GM21825 (cell line): ENCODE measurements around the gene ARHGAP8.

Source experiments
- ATAC-seq: cut with Tn5 transposase; IDR thresholded peaks from one replicate; pipeline ENCODE4 v1.9.1; 2021; ENCODE audit warnings: mild to moderate bottlenecking, moderate library complexity; ENCODE audit not compliant: unreplicated experiment

ARHGAP8 gene

DNA sequence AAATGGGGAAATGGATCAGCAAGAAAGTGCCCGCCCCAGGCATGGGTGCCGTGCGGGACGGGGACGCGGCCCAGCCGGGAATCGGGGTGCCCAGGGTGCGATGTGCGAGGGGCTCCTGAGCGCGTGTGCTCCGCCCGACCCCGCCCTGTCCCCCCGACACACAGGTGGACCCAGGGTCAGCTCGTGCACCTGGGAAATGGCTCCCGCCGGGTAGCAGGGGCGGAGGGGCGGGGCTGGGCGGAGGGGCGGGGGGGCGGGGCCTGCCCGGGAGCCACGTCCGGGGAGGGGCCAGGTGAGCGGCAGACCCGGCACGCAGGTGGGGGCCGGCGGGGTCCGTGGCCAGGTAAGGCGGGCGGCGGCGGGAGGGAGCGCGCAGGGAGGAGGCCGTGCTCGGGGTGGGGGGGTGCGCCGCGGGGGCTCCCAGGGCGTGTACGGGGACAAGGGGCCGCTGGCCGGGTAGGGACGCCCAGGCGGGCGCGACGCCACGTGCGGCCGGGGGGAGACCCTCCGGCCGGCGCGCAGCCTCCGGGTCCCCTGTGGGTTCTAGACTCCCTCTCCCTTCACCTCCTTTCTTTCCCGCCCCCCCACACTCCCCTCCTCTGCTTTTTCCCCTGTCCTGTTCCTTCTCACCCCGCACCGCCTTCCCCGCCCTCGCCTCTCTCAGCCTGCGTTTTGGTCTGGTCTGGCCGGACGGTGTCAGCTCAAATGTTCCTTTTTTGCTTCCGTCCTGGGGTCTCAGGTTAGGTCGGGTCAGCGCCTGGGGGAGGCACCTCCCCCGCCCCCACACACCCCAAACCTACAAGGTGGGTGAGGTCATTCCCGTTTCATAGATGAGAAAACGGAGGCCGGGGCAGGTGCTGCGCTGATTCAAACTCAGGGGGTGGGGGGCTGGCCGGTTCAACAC is at the start of gene ARHGAP8:
Gene ARHGAP8 (plus strand): TSS at position 291 of the 904 bp plus-strand sequence. CDS start 33,953 bp downstream, outside the sequence.
- no peak for ATAC-seq

DNA sequence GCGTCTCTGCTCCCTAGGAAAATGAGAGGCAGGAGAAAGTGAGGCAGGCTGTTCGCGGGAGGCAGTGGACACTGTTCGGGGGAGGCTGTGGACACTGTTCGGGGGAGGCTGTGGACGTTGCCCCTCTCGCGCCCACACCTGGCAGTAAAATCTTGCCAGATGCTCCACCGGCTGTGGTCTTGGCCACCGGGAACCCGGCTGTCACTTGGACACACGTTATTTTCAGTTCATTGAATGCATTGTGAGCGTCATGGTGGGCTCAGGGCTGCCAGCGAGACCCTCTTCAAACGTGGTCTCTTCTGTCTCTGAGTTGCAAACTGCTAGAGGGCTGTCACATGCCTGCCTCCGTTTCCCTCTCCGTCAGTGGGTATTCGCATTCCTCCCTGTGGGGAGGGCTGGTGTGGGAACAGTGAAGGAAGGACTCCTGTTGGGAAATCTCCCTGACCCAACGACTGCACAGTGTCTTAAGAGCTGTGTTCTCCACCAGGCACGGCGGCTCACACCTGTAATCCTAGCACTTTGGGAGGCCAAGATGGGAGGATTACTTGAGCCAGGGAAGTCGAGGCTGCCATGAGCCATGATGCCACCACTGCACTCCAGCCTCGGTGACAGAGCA is 49.0 kb upstream of the ARHGAP8 start:
- ATAC-seq, result no peak

GRCh38 chr22:44704159-44705021 is 48.0 kb upstream of the ARHGAP8 start:
- ATAC-seq, result no peak

GRCh38 chr22:44705022-44705297 is 47.4 kb upstream of the ARHGAP8 start:
- ATAC-seq, result no peak

- no peak for ATAC-seq
Measured at GRCh38 chr22:44706488-44706887, 45.9 kb upstream of the ARHGAP8 start.

GRCh38 chr22:44707178-44707577 is 45.2 kb upstream of the ARHGAP8 start:
- ATAC-seq, result no peak

DNA sequence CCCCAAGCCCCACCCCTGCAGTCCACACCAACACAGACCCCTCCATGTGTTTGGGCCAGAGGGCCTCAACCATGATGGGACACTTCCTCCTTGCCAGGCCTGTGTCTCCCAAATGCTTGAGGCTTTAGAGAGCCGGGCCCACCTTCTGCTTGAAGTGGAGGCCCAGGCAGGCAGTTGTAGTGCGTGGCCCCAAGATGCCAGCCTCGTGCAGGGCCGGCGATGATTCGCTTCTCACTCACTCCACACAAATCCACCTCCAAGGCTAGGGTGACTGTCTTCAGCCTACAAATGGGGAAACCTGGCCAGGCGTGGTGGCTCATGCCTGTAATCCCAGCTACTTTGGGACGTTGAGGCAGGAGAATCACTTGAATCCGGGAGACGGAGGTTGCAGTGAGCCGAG is 44.6 kb upstream of the ARHGAP8 start:
- no peak for ATAC-seq

- ATAC-seq, result no peak
Measured at GRCh38 chr22:44709881-44710392, 42.4 kb upstream of the ARHGAP8 start.

DNA sequence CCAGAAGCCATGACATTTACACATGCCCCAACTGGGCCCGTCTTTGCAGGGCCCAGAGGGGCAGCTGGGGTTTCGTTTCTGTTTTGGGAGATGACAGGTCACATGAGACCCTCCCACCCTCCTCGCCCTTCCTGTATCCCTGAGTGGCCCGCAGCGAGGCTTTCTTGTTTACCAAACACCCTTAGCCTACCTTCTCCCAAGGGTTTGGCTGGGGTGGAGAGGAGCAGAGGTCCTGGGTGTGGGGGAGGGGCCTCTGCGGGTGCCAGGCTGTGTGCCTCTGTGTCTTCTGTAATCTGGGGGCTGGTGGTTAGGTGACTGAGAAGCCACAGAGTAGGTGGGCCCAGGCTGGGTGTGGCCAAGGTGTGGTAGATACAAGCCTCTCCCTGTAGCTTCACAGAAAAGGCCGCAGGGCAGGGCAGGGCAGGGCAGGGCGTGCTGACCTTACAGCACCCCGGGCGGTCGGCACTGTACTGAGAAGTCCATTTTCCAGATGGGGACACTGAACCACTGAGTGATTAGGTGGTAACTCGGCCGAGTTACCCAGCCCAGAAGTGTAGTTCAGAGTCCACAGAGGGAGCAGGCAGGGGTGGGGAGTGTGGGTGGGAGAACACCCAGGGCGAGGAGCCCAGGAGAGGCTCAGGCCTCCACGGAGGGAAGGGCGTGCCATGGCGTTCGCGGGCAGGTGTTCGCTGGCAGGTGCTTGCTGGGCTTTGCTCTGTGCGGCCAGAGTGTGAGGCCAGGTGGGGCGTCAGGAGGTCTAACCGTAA is 41.7 kb upstream of the ARHGAP8 start:
- ATAC-seq, result no peak

- no peak for ATAC-seq
Measured at GRCh38 chr22:44711241-44711560, 41.2 kb upstream of the ARHGAP8 start.

DNA sequence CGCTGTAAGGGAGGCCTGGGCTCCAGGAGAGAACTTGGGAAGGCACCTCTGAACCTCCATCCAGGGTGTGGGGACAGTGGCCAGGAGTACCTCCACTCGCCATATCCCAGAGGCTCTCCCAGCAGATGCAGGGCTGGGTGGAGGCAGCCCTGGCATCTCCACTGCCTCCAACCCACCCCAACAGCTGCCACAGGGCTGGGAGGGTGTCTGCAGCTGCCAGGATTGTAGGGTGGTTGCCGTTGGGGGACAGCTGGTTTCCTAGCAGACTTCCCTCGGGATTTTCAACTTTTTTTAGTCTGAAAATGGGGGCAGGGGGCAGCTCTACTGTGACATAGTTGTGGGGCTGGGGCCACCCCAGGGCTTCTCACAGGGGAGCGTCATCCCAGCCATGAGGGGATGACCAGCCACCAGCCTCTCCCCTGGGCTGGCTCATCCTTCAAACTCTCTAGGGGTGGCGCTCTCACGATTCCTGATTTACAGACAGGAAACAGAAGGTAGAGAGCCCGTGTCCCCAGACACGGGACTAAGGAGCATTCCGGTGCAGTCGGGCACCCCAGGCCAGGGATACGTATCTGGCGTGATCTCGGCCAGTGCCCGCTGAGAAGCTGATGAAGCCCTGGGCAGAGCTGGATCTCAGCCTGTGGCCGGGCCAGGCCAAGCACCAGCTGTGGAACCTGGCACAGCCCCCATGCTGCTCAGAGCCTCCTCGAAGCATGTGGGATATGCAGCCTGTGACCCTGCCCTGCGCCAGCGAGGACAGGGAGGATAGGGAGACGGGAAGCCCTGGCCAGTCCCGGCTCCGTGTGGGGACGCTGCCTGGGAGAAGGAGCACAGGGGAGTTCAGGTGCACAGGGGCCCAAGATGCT is 40.5 kb upstream of the ARHGAP8 start:
- ATAC-seq, result no peak

DNA sequence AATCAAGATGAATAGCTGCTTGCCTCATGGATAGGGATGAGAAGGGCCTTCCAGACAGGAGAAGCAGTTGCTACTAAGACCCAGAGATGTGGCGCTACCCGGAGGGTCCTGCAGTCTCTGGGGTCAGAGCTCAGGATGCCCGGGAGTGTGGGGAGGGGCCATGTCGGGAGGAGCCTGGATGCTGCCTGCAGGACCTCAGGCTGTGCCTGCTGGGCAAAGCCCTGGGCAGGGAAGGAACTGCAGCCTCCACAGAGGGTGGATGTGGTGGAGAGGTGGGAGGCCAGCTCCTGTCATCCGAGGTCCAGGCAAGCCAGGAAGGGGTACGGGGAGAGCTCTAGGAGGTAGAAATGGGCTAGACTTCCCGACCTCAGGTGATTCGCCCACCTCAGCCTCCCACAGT is 39.4 kb upstream of the ARHGAP8 start:
- no peak for ATAC-seq

DNA sequence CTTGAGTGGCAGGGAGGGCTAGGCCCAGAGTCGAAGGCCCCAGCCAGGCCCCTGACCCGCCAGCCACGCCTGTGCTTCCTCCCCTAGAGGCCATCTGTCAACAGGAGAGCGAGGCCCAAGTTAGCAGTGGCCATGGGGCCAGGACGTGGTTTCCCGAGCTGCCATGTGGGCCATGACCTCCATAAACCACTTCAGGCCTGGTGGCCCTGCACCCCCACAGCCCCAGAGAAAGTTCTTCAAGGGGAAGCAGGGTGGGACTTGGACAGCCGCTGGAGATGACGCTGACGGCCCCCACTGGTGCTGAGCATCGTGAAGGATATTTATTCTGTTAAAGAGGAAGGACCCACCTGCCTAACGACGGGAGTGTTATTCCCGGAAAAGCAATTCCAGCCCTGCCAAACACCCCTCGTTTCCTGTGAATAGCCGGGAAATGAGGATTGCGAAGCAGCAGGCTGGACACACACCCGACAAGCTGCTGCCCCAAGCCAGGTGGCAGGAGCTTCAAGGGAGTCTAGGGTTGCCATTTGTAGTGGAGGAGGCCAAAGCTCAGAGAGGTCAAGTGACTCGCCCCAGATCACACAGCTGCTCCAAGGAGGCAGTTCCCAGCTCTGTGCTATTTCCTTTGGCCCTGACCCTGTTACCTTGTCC is 37.5 kb upstream of the ARHGAP8 start:
- ATAC-seq, result no peak

- no peak for ATAC-seq
Measured at GRCh38 chr22:44718418-44718817, 34.0 kb upstream of the ARHGAP8 start.

DNA sequence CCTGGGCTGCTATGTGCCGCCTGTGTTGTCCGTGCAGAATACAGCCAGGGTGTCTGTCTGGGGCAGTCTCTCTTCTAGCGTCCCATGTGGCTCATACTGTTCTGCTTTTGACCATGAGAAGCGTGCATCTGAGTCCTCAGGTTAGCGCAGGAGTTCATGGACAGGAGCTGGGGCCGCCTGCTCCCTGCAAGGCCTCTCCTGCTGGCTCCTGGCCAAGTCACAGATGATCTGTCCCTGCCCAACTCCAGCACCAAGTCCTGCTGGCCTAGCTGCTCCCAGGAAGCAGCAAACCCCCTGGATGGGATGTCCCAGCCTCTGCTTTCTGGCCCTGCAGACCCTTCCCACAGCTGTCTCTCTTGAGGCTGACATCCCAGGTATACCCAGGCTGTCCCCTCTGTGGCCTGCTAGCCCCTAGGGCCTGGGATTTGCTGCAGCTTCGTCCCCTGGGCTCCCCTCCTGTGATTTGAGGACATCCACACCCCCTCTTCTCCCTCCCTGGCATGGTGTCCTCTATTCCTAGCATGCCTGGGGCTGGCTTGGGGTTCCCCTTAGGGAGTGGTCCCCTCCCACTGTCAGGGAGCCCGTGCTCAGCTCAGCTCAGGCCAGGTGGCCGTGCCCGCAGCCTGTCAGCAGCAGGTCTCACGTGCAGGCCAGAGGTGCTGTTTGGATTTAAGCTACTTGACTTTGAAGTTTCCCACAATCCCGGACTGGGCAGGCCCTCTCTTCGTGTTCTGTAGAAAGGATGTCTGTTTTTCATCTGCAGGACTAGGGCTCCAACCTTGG is 32.6 kb upstream of the ARHGAP8 start:
- no peak for ATAC-seq

- ATAC-seq, result no peak
Measured at GRCh38 chr22:44721213-44721612, 31.2 kb upstream of the ARHGAP8 start.

GRCh38 chr22:44722611-44723010 is 29.8 kb upstream of the ARHGAP8 start:
- ATAC-seq, result no peak

DNA sequence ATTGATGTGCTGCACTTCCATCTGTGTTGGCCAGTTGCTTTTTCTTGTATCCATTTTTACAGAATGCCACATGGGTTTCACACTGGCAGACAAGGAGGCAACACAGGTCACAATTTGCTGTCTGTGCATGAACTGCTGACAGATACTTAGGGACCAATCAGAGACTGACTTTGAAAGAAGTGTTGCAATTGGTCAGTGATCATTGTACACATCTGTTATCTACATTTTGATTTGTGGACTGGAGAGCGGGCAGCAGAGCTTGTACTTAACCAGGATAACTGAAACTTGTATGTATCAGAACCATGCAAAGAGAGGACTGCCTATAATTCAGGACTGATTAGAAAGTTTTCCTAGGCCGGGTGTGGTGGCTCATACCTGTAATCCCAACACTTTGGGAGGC is 28.6 kb upstream of the ARHGAP8 start:
- no peak for ATAC-seq

DNA sequence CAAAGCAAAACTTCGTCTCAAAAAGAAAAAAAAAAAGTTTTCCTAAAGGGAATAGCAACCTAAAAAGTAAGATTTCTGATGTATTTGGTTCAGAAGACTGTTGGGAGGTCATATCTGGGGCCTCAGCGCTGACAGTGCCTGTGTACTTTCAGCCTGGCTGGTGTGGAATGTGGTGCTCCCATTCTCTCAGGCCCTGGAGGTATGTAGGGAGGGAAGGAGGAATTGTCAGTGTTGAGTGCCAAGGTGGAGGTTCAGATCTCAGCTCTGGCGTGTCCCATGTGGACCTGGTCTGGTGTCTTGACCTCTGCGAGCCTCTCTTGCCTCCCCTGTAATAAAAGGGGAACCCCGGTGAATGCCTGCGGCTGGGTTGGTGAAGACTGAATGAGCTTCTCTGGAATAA is 28.0 kb upstream of the ARHGAP8 start:
- ATAC-seq, result no peak
